Adrenal gland (tissue), 12 donors: ENCODE measurements around the gene MACROD2. TPM values are rescaled to one million over a fixed set of nuclear protein-coding genes. Genes with fewer than 3 reads are reported as not detected.

ENCODE experiments used
- DNase-seq, 7 donors: peaks; one replicate each; pipeline ENCODE4 v3.0.0-alpha.2; 2019 to 2020
- H3K27ac ChIP-seq, 5 donors: fragments of 200-600 bp; sonication (generic) in 4 of 5; 1 replicate in 3 of 5; 2 replicates in 2 of 5; pipeline versions ENCODE4 v1.5.1 to v1.8.0; 2016 to 2020; ENCODE audit warnings: mild to moderate bottlenecking in 1 of 5
- H3K27me3 ChIP-seq: fragments of 200-600 bp; 2 replicates; pipeline ENCODE4 v1.8.0; 2021
- H3K36me3 ChIP-seq, 2 donors: fragments of 200-600 bp; replicated peaks in 1 of 2; 1 replicate in 1 of 2; 2 replicates in 1 of 2; pipeline versions ENCODE4 v1.5.1 to v1.8.0; 2018 to 2022
- H3K4me1 ChIP-seq, 2 donors: fragments of 200-600 bp; replicated peaks in 1 of 2; 1 replicate in 1 of 2; 2 replicates in 1 of 2; pipeline versions ENCODE4 v1.5.1 to v1.8.0; 2018 to 2021
- H3K4me3 ChIP-seq, 4 donors: fragments of 200-600 bp; sonication (generic) in 3 of 4; one replicate each; pipeline ENCODE4 v1.5.1; 2016 to 2018
- H3K9me3 ChIP-seq, 3 donors: fragments of 200-600 bp; sonication (generic) in 1 of 3; replicated peaks in 1 of 3; 1 replicate in 2 of 3; 2 replicates in 1 of 3; pipeline versions ENCODE4 v1.5.1 to v1.8.0; 2016 to 2021
- POLR2A ChIP-seq, 2 donors: fragments of 450-650 bp; IDR thresholded peaks; one replicate each; pipeline ENCODE4 v1.6.1; 2017; ENCODE audit warnings: antibody characterized with exemption in 2 of 2, mild to moderate bottlenecking in 2 of 2, moderate library complexity in 1 of 2
- WGBS, 4 donors: extraction: QIAGEN DNeasy Blood & Tissue Kit in 2 of 4; methylation state at CpG; one replicate each; pipeline versions ENCODE4 v1.1.5 to v1.1.7; 2013 to 2017; 5-methylcytosine and 5-hydroxymethylcytosine counted together
- intact Hi-C, 2 donors: fragments of 100-400 bp; cut with DNase I; formaldehyde crosslinking; loops; one replicate each; pipeline versions ENCODE4 v1.14.1 to v1.15.0; 2022 to 2023
- polyA plus RNA-seq, 3 donors: library from polyadenylated mRNA; stranded (reverse); fragments of 200-250 nt in 2 of 3; fragments of 350-450 nt in 1 of 3; fragmentation: Illumina TruSeq in 1 of 3; extraction: RNeasy Lipid Tissue Mini Kit (QIAGEN cat#74804) in 1 of 3; gene quantifications; one replicate each; pipeline ENCODE4 v1.2.3, GENCODE V29; 2013 to 2014
- total RNA-seq, 9 donors: library from RNA; depleted of rRNA in 4 of 9; stranded (reverse); fragments of >200 nt in 4 of 9; fragments of 120-200 nt in 1 of 9; fragmentation: NEBNext Ultra II Directional in 1 of 9; extraction: Animal tissue kit (Norgen Biotek cat#: 25700) in 1 of 9; gene quantifications; one replicate each; pipeline versions ENCODE4 v1.1.0 to v1.2.4, GENCODE V29; 2013 to 2023
- TF ChIP-seq, protein P1 (sequence below), 6 experiments: fragments of 450-650 bp in 4 of 6; fragments of 200-600 bp in 2 of 6; sonication (generic) in 1 of 6; IDR thresholded peaks; 1 replicate in 5 of 6; 2 replicates in 1 of 6; pipeline versions ENCODE4 v1.5.1 to v1.8.0; 2016 to 2021; ENCODE audit warnings: antibody characterized with exemption in 6 of 6, mild to moderate bottlenecking in 2 of 6, moderate library complexity in 1 of 6
- donor health status: healthy with polysubstance abuse.
- donor health status: Bipolar disorder and iron deficiency.
- donor health status: DM: yes; HTN: yes; CAD: no.
- donor health status: DM: no; HTN: no; CAD: no.
- donor health status: DM: no; HTN: no; CAD: no.
- donor health status: DM: yes; HTN: yes; CAD: no.

Gene MACROD2
- total and polyA plus RNA-seq, 12 donors, result 1.1 to 21.2 (median 6.4) TPM

DNA sequence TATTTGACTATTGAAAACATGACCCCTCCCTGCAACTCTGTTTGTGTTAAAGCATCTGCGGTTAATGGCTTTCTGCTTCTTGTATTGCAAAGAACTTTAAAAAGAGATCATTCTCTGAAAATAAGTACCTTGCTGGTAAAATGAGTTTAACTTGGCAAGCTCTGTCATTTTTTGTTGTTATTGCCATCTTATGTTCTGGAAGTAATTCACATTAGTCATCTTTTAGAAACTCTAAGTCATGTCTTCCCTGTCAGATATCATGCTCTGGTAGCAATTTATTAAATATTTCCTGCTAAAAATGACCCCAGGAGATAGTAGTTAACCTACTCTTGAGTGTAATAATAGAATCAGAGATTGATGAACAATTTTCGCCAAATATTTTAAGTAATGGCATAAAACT is 1687.4 kb downstream of the MACROD2 start:
- H3K36me3 ChIP-seq, result no peaks in the 10 kb centered on the region
- no peak for DNase-seq
- no peak overlapping the region for H3K27ac ChIP-seq
- intact Hi-C loops, result no loop called here
- H3K4me1 ChIP-seq, result no peaks in the 10 kb centered on the region
- TF ChIP-seq, protein P1, sequence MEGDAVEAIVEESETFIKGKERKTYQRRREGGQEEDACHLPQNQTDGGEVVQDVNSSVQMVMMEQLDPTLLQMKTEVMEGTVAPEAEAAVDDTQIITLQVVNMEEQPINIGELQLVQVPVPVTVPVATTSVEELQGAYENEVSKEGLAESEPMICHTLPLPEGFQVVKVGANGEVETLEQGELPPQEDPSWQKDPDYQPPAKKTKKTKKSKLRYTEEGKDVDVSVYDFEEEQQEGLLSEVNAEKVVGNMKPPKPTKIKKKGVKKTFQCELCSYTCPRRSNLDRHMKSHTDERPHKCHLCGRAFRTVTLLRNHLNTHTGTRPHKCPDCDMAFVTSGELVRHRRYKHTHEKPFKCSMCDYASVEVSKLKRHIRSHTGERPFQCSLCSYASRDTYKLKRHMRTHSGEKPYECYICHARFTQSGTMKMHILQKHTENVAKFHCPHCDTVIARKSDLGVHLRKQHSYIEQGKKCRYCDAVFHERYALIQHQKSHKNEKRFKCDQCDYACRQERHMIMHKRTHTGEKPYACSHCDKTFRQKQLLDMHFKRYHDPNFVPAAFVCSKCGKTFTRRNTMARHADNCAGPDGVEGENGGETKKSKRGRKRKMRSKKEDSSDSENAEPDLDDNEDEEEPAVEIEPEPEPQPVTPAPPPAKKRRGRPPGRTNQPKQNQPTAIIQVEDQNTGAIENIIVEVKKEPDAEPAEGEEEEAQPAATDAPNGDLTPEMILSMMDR (IDR thresholded peaks at IDR 0.05), result no peak
- TF ChIP-seq POLR2A (IDR thresholded peaks at IDR 0.05), result no peak
- no peaks in the 10 kb centered on the region for H3K27me3 ChIP-seq
- WGBS, 4 donors, result 63 to 72% (median 67%) methylated on average over 2 of the region's 2 CpGs
- no peak overlapping the region for H3K4me3 ChIP-seq
- no peaks in the 10 kb centered on the region for H3K9me3 ChIP-seq

DNA sequence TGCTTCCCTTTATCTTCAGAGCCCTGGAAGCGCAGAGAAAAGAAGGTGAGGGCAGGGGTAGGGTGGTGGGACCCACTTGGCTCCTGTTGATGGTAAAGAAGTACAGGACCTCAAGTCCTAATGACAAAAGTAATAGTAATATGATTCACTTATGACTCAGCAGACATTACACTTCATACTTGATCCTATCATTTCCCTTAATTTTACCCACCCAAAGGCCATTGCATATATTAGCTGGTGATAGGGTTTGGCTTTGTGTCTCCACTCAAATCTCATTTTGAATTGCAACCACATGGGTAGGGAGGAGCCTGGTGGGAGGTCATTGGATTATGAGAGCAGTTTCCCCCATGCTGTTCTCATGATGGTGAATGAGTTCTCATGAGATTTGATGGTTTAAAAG is 1697.3 kb downstream of the MACROD2 start:
- Histone ChIP-seq H3K27ac (no peak overlapping the region), H3K4me1 (no peaks in the 10 kb centered on the region), H3K36me3 (no peaks in the 10 kb centered on the region), H3K4me3 (no peak overlapping the region), H3K27me3 (no peaks in the 10 kb centered on the region), H3K9me3 (no peaks in the 10 kb centered on the region)
- TF ChIP-seq, protein P1 (IDR thresholded peaks at IDR 0.05), result no peak
- TF ChIP-seq POLR2A (IDR thresholded peaks at IDR 0.05), result no peak
- intact Hi-C loops, result no loop called here
- 89 to 100% (median 100%) methylated on average over 1 of the region's 1 CpG for WGBS, 4 donors
- DNase-seq, result no peak

DNA sequence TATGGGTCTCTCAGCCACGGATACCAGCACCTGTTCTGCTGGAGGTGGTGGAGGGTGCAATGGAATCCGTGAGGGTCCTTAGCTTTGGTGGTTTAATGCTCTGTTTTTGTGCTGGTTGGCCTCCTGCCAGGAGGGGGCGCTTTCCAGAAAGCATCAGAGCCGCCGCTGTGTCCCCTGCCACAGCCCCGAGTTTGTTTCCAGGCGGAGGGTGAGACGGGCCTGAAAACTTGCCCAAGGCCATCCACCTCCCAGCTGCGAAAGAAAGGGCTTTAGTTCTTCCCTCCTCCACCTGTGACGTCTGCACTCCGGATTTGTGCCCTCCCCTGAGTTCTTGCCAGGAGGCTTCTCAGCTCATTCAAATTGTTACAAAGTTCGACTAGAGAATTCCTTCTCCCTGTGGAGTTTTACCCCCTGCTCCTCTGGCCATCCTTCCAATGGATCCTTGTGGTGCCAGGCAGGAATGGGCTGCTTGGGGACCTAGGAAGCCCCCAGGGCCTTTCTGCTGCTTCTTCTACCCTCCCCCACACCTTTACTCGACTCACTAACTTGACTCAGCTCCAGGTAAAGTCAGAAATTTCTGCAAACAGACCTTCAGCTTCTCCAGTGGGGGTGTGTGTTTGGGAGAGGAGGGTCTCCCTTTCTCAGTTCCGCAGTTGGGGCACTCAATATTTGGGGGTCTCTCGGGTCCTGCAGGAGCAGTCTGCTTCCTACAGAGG is 1704.3 kb downstream of the MACROD2 start:
- no peaks in the 10 kb centered on the region for H3K27me3 ChIP-seq
- 62 to 71% (median 71%) methylated on average over 7 to 15 of the region's 15 CpGs for WGBS, 4 donors
- no peak overlapping the region for H3K4me3 ChIP-seq
- peak overlapping the region in 1 of 5 donors; percentile 5 for H3K27ac ChIP-seq
- peak in 6 of 7 donors; percentile 18 to 48 (median 36) for DNase-seq
- H3K4me1 ChIP-seq, result no peaks in the 10 kb centered on the region
- intact Hi-C loops, result loop anchor here in 1 of 2 donors (10.0 kb wide), 1 partner anchor 225 kb away; no protein-coding TSS in a partner anchor
- H3K36me3 ChIP-seq, result no peaks in the 10 kb centered on the region
- TF ChIP-seq, protein P1 (IDR thresholded peaks at IDR 0.05), result no peak
- TF ChIP-seq POLR2A (IDR thresholded peaks at IDR 0.05), result no peak
- no peaks in the 10 kb centered on the region for H3K9me3 ChIP-seq

DNA sequence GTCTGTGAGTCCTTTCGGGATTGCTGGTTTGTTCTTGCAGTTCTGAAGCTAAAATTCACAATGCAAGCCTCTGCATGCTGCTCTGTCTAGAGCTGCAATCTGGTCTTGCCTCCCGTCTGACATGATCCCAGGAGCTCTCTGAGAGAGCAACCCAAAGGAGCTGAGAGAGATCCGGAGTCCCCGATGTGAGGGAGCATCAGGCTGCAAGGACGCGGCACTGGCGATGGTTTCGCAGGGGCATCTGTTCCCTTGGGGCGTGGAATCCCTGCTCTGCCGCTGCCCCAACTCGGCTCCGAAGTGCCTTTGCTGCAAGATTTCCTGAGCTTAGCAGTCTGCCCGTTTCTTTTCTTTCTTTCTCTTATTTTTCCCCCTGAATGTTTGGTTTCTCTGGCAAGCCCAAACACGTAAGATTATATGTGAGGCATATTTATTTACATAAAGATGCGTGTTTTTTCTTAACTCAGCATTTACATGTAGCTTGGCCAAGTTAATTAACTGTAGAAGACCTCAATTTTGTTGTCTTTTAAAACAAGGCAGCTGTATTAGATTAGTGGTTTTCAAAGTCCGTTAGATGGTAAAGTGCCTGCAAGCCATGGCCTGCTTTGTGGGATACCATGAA is 1704.9 kb downstream of the MACROD2 start:
- Histone ChIP-seq H3K27me3 (no peaks in the 10 kb centered on the region), H3K27ac (peak overlapping the region in 1 of 5 donors; percentile 5), H3K4me3 (no peak overlapping the region), H3K36me3 (no peaks in the 10 kb centered on the region), H3K9me3 (no peaks in the 10 kb centered on the region), H3K4me1 (no peaks in the 10 kb centered on the region)
- TF ChIP-seq, protein P1 (IDR thresholded peaks at IDR 0.05), result no peak
- no peak for TF ChIP-seq POLR2A (IDR thresholded peaks at IDR 0.05)
- 77 to 87% (median 84%) methylated on average over 14 to 16 of the region's 16 CpGs for WGBS, 4 donors
- DNase-seq, result no peak
- intact Hi-C loops, result loop anchor here in 1 of 2 donors (10.0 kb wide), 1 partner anchor 225 kb away; no protein-coding TSS in a partner anchor
